OCI-M2 (cell line): Measurements from ENCODE around the gene RAB39A.
A peak's percentile ranks its signal among the peaks of the same experiment; 100 is the strongest.

Experiments
- DNase-seq: peaks from one replicate; lab custom pipeline; 2025; ENCODE audit not compliant: unreplicated experiment; lab: John Stamatoyannopoulos, UW

The RAB39A gene

GRCh38 chr11:107961480-107961879, 33.2 kb downstream of the RAB39A start:
- no peak for DNase-seq

DNA sequence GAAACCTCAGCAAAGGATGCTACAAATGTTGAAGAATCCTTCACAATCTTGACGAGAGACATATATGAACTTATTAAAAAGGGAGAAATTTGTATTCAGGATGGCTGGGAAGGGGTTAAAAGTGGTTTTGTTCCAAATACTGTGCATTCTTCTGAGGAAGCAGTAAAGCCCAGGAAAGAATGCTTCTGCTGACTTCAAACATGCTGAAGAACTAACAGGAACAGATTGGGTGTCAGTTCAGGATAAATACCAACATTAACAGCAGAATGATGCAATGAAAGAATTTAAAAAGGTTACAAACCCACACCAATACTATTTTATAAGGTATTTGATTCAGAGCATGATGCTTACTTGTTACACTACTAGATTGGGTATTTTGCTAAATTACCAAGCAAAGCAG, 33.9 kb downstream of the RAB39A start:
- no peak for DNase-seq

- no peak for DNase-seq
Measured at GRCh38 chr11:107963091-107963490, 34.8 kb downstream of the RAB39A start.

DNA sequence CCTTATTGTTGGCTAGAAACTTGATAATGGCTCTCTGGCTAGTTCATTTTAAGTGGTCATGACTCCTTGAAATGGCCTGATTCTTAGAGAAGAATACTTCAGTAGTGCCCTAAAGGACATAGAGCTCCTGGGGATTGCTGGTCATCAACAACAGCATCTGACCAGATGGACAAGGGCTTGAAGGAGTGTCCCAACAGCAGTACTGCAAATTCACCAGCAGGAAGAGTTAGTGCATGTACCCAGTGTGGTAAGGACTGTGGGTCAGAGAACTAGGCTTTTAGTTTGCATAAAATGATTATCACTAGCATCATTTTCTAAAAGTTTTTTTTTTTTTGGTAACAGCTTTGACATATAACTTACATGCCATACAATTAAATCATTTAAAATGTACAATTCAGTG, 41.0 kb downstream of the RAB39A start:
- no peak for DNase-seq

DNA sequence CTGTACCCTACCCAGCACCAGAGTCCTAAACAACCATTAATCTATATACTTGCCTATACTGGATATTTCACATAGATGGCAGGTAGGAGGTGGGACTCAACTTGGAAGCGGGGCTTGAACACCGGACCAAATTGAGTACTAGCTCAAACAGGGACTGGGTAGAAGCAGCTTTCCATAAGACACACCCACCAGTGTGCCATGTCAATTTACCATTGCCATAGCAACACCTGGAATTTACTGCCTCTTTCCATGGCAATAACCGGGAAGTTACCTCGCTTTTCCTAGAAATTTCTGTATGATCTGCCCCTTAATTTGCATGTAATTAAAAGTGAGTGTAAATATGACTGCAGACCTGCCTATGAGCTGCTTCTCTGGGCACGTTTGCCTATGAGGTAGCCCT, 41.8 kb downstream of the RAB39A start:
- no peak for DNase-seq

GRCh38 chr11:107973641-107974040, 45.4 kb downstream of the RAB39A start:
- DNase-seq = no peak

DNA sequence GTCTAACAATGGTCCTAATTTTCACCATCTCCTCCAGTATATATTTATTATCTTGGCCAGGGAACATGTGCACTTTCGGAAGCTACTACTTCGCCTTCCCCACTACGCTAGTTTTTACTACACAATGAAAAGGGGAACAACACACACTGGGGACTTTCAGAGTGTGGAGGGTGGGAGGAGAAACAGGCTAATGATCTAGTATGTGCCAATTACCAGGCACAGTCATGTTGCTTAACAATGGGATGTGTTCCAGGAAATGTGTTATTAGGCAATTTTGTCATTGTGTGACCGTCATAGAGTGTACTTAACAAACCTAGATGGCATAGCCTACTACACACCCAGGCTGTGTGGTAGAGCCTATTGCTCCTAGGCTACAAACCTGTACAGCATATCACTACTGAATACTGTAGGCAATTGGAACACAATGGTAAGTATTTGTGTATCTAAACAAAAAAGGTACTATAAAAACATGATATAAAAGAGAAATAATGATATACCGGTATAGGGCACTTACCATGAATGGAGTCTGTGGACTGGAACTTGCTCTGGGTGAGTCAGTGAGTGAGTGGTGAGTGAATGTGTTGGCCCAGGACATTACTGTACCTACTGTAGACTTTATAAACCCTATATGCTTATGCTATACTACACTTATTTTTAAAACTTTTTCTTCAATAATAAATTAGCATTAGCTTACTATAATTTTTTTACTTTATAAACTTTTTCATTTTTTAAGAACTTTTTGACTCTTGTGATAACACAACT, 60.3 kb downstream of the RAB39A start:
- no peak for DNase-seq

DNA sequence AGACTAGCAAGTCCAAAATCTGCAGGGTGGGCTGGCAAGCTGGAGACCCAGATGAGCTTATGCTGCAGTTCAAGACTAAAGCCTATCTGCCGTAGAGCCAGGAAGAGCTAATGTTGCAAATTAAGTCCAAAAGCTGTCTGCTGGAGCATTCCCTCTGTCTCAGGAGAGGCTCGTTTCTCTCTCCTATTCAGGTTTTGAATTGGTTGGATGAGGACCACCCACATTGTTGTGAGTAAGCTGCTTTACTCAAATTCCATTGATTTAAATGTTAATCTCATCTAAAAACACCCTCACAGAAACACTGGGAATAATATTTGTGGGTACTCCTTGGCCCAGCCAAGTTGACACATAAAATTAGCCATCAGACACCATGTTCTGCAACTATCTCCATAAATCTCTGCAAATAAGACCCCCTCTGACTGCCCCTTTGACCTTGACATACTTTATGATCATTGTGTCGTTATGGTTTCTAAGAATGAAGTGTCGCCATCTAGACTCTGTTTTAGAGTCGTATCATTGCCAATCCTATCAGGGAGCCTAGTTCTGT, 63.7 kb downstream of the RAB39A start:
- no peak for DNase-seq

- no peak for DNase-seq
Measured at GRCh38 chr11:107996006-107996776, 67.9 kb downstream of the RAB39A start.

- DNase-seq = no peak
Measured at GRCh38 chr11:107998761-107999160, 70.5 kb downstream of the RAB39A start.

- no peak for DNase-seq
Measured at GRCh38 chr11:107999759-108000455, 71.7 kb downstream of the RAB39A start.

GRCh38 chr11:108002476-108002875, 74.2 kb downstream of the RAB39A start:
- DNase-seq = no peak

GRCh38 chr11:108003623-108004022, 75.4 kb downstream of the RAB39A start:
- no peak for DNase-seq

GRCh38 chr11:108007819-108008218, 79.6 kb downstream of the RAB39A start:
- DNase-seq = no peak

DNA sequence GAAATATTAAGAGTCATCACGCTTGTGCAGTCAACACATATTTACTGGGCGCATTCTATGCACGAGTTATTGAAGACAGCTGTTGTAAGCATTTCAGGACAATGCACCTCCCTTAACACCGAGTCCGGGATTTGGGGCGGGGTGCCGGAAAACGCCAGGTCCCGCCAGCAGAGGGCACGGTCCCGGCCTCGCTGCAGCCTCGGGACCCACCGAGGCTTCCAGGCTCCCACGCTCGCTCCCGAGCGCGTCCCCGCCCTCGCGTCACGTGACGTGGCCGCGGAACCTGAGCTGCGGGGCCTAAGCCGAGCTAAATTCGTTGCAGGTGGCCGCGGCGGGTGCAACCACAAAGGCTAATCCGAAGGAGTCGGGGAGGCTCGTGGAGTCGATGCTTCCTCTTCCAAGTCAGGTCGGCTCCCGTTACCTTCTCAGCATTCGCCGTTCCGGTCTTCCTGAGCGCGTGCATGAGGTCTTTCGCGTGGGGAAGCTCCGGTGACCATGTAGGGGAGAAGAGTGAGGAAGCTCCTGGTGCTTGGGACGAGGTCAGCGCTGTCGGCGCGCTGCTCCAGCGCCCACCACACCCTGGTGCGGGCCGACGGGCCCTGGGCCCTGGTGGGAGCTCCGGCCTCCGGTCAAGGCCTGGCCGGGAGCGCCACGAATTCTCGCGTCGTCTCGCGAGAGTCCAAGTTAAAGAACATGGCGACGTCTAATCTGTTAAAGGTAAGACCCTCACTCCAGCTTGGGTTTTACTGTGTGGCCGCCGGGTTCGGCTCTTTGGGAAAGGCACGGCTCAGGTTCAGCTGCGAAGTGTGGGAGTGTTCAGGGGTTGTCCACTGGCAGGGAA, 80.6 kb downstream of the RAB39A start, which contains the start of gene CUL5:
CUL5 (plus strand) TSS at position 243 of the 841 bp plus-strand sequence; CDS start at position 694, 451 bp downstream.
- DNase-seq = peak; percentile 46

DNA sequence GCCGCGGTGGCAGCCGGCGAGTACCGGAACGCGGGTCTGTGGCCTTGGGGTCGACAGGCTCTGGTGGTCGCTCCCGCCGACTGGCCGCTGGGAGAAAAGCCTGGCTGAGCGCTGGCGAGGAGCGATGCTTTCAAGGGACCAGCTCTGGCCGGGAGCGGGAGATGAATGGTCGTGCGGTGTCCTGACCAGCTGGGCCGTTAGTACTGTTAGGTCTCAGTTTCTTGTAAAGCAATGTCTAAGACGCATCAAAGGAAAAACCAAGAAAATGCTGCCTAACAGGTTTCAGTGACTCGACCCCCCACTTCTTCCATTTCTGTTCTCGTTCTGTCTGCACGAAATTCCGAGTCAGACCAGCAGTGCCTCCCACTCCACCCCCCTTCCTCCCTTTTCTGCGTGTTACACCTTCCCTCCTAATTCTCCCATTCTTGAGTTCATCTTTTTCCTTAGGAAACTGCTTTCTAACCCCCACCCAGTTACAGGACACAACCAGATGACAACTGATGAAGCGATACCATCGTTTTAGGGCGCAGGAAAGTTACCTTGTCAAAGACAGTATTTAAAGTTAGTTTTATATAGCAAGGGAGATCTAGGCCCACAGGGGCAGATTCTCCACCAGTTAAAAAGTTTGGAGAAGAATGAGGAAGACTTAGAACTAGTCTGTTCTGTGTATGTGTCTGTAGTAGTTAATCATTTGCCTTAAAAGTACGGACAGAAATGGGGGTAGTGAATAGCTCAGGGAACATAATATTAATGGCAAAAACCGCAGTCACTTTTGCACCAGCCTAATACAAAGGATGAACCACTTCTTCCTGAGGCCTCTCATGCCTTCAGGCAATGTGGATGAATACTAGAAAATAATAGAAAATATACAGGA, 81.5 kb downstream of the RAB39A start:
- DNase-seq = no peak

GRCh38 chr11:108012139-108012725, 84.0 kb downstream of the RAB39A start:
- no peak for DNase-seq
